H1 (cell line): ENCODE measurements around the gene FOXL3. TPM values are rescaled to one million over a fixed set of nuclear protein-coding genes. Genes with fewer than 3 reads are reported as not detected.
A peak's percentile ranks its signal among the peaks of the same experiment; 100 is the strongest.

Source experiments
- CTCF ChIP-seq, 3 experiments: IDR thresholded peaks; 1 replicate in 2 of 3; 2 replicates in 1 of 3; pipeline versions ENCODE4 v1.5.1 to v1.6.1; 2011; ENCODE audit warnings: low read length in 3 of 3, mild to moderate bottlenecking in 3 of 3, inconsistent platforms in 2 of 3, low read depth in 1 of 3, moderate library complexity in 1 of 3; ENCODE audit not compliant: insufficient read depth in 1 of 3; ENCODE audit errors: control extremely low read depth in 1 of 3
- TEAD4 ChIP-seq: IDR thresholded peaks from 2 replicates; pipeline ENCODE4 v1.6.1; 2012; ENCODE audit warnings: low read depth, low read length, inconsistent platforms, mixed read lengths
- polyA plus RNA-seq, 7 experiments: library from polyadenylated mRNA; depleted of rRNA in 3 of 7; stranded (reverse) in 5 of 7; unstranded in 2 of 7; fragments of >200 nt in 5 of 7; fragments of 200-250 nt in 2 of 7; gene quantifications; 1 replicate in 5 of 7; 2 replicates in 1 of 7; 4 replicates in 1 of 7; pipeline versions ENCODE4 v1.2.1 to v1.2.3, GENCODE V29; 2011 to 2013; ENCODE audit warnings: missing spikeins in 2 of 7, mixed read lengths in 2 of 7
- total RNA-seq: library from RNA; stranded (reverse); fragmentation: NEBNext Ultra II Directional; extraction: Animal tissue kit (Norgen Biotek cat#: 25700); gene quantifications from 2 replicates; pipeline ENCODE4 v1.2.1, GENCODE V29; 2021

FOXL3 gene
- total and polyA plus RNA-seq, 2 of the 8 experiments (the other 6 are each of a cell fraction or from before 2014, with no cell fraction given) = not detected

- peak; percentile 84 to 94 (median 92) for TF ChIP-seq CTCF (IDR thresholded peaks at IDR 0.05; ENCODE audit: control extremely low read depth in 1 of 3, insufficient read depth in 1 of 3, low read depth in 1 of 3, low read length in 3 of 3)
- no peak for TF ChIP-seq TEAD4
- TF ChIP-seq, all 59 proteins: peak for 9
Observed at GRCh38 chr7:322111-322671, 32.2 kb downstream of the FOXL3 start (continued).
